Activated CD8-positive, alpha-beta memory T cell treated with anti-CD3 and anti-CD28 coated beads for 4 hours (primary cell): Measurements from ENCODE around the gene PRRG1.
"Not testable (repeated sequence)": the region's sequence is repeated elsewhere in the genome, so short reads cannot be mapped to it uniquely, and the experiment has no call there.

Experiments used
- DNase-seq, 2 donors: peaks; one replicate each; pipeline ENCODE4 v3.0.0-alpha.2; 2020; ENCODE audit warnings: low read depth in 2 of 2

The PRRG1 gene

DNA sequence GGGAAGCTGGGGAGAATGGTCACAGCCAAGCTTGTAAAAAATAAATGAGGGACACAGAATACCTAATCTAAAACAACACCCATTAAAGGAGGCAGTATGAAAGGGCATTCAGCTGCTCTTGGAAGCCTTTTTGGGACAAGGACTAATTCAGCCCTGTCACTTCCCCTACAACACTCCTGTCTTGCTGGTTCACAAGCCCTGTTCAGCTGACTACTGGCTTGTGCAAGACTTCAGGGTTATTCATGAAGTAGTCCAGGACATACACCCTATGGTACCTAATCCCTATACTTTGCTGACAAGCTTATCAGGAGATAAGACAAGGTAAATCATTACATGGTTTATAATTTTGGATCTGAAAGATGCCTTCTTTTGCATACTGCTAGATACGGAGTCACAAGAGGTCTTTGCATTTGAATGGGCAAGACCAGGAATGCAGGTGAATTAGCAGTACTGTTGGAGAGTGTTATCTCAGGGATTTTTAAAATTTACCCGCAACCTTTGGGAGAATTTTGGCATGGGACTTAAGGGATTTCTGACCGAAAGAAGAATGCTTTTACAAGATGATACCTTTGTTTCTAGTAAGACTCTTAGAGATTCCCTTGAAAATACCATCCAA, 119.1 kb downstream of the PRRG1 start:
- DNase-seq, result no peak

DNA sequence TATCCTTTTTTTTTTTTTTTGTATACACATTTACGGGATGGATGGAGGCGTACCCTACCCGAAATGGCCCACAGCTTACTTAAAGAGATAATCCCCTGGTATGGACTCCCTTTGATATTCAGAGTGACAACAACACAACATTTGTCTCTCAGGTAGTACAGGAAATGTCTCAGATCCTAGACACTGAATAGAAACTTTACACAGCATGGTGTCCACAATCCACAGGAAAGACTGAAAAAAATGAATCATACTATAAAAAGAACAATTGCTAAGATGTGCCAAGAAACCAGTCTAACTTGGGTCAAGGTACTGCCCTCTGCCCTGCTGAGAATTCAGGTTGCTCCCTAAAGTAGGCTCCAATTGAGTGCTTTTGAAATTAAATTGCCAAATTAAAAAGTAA, 121.5 kb downstream of the PRRG1 start:
- no peak for DNase-seq

DNA sequence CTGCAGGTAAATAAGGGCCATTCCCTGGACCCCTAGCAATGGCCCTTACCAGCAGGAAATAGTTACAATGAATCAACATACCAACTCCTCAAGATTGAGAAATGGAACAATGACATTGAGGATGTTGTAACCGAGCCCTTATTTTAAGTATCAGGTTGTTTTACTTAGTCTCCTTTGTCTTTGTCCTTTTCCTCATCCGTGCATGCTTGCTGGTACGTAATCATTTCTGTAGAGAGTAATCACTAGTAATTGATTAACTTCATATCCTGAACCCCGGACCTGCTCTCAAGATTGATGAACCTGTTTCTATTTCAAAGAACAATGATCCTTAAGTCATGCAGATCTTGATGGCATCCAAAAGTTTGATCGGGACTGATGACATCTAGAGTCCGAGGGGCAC, 123.7 kb downstream of the PRRG1 start:
- DNase-seq, result no peak

DNA sequence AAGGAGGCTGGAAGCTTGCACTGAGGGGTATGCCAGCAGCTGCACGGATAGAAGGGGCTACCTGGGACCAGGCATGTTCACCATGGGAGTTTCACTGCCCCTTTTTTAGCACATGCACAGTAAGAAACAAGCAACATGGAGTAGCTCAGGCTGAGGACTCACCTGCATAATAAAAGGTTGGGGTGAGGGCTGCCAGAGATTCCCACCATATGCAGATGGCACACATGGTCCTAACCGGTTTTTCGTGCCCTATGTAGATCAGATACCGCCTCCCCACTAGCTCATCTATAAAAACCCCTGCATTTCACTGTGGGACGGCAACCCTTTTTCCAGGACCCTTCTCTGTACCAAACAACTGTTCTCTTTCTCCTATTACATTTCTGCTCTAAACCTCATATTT, 125.3 kb downstream of the PRRG1 start:
- no peak for DNase-seq

DNA sequence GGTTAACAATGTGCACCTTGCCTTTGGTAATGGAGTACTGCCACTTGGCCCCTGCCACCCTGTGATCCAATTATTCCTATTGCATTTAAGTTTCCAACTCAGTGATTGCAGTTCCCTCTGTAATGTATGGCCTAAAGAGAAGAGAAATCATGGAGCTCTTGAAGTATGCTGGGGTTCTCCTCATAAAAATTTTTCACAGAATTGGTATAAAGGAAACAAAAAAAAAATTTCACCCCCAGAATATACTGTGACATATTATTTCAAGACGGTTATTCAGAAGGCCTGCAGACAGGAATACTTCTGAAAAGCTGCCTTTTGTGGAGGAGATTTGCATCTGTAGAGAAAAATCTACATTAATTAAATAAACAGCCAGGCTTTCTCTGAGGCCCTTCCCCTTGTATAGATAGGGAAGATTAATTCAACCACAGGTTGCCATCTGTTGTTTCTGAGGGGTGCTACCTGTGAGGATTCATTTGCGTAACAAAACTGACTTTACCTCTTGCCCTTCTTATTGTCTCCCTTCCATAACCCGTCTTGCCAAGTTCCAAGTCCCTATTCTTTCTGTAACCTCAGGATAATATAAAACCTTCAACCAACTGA, 127.5 kb downstream of the PRRG1 start:
- no peak for DNase-seq

DNA sequence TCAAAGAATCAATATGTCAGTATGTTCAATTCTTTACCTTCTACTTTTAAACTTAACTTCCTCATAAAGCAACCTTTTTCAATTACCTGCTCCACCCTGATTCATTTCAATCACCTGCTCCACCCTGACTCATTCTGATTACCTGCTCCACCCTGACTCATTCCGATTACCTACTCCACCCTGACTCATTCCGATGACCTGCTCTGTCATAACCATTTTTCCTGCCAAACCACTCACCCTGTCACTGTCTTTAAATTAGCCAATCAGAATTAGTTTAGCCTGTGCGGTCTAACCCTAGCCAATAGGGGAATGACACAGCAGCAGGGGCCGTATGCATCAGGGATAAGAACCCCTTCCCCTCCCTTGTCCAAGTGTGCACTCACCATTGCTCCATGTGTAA, 135.2 kb downstream of the PRRG1 start:
- DNase-seq, result not testable (repeated sequence)

DNA sequence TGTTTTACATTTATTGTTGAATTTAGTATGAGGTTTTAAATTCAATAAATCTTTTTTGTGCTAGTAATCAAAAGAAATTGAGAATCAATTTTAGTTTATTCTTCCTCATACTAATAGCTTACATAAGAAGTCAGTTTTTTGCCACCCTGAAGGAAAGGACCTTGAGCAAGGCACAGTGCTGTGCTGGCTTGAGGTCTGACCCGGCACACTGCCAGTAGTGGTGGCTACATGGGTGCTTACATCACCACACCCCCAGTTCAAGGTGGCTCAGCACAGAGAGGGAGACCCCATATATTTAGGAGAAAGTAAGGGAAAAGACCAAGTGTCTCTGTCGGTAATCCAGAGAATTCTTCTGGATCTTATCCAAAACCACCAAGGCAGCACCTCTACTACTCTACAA, 136.3 kb downstream of the PRRG1 start:
- no peak for DNase-seq

DNA sequence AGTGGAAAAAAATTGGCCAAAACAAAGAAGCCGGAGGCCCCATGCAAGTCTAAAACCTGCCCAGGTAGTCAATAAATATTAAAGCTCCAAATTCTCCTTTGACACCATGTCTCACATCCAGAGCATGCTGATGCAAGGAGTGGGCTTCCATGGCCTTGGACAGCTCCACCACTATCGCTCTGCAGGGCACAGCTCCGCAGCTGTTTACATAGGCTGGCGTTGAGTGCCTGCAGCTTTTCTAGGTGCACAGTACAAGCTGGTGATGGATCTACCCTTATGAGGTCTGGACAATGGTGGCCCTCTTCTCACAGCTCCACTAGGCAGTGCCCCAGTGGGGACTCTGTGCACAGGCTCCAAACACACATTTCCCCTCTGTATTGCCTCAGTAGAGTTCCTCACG, 138.1 kb downstream of the PRRG1 start:
- DNase-seq, result no peak

DNA sequence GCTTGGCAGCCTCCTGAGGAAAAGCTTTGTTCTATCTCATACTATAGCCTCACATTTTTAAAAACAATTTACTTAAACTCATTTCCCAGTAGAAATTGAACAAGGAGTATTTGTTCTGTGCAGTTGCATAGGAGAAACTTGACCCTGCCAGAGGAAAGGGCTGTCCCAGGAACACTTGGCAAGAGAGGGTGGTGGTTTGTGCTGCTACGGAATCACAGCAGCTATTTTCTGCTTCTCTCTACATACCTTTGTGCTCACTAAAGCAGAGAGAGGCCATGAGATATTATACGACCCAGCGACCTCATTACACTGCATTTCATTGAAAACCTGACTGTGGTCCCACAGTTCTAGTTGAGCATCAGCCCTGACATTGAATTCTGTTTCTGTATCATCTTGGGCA, 139.2 kb downstream of the PRRG1 start:
- DNase-seq, result no peak

DNA sequence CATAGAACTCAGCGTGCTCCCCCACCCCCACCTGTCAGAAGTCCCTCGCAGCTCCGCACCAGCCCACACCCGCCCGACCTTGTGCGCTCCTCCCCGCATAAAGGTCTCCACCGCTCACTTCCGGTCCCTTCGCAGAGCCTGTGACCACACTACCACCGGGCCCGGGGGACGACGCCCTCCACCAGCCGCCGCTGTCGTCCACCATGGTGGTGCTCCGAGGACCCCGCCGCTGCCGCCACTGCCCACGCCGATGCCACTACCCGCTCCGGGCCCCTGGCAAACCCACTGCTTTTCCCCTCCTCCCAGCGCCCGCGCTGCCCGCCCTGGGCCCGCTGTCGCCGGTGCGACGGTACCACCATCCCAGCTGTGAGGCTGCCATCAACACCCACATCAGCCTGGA, 142.5 kb downstream of the PRRG1 start:
- DNase-seq, result no peak

DNA sequence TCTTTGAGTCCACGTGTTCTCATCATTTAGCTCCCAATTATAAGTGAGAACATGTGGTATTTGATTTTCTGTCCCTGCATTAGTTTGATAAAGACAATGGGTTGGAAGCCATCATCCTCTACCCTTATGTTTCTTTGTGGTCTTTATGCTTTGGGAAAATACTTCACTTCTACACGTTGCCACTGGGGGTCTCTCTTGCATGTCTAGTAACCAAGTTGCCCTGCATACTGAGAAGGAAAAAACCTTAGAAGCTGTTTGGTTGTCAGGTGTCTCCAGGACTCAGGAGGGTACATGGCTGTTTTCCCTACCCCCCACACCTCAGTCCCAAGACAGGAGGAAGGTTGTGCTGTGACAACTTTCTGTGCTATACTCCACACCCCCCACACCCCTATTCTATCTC, 146.6 kb downstream of the PRRG1 start:
- not testable (repeated sequence) for DNase-seq

DNA sequence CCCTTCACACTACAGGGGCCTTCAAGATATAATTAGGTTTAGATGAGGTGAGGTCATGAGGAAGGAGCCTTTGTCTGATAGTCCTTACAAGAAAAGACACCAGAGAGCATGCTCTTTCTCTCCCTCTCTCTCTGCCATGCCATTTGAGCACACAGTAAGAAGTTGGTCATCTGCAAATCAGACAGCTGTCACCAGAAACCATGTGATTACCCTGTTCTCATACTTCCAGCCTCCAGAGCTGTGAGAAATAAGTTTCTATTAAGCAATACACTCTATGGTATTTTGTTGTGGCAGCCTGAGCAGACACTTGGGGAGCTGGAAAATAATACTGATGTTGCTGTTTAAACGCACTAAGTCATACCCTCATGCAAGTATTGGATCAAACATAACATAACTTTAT, 148.0 kb downstream of the PRRG1 start:
- DNase-seq, result not testable (repeated sequence)

DNA sequence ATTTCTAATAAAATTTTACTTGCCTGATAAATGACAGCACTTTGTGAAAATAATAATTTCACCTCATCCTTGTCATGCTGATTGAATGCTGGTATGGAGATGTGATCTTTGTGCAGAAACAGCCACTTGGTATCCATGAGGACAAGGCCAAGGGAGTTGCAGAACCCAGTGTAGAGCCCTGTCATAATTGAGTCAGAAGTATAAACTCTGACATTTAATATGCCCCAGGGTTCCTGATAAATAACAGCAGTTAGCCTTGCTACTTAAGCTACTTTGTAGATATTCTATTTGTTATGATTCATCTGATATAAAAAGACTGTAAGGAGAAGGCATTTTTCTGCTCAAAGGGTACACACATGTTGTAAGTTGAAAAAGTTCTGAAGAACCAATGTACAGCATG, 149.2 kb downstream of the PRRG1 start:
- not testable (repeated sequence) for DNase-seq

DNA sequence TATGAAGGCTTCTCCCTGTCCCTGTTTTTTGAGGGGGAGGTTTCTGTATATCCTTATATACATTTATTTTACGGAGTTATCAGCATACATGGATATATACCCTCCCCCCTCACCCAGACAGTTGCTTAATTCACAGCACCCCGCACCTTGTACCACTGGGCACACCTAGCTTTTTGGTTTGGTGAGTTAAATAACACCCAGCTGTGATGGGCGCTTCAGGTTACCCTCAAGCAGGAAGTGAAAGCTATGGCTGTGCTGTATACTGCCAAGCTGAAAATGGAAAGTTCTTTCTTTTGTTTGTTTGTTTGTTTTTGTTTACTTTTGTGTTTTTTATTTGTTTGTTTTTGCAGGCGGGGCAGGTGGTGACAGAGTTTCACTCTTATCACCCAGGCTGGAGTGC, 150.5 kb downstream of the PRRG1 start:
- not testable (repeated sequence) for DNase-seq

DNA sequence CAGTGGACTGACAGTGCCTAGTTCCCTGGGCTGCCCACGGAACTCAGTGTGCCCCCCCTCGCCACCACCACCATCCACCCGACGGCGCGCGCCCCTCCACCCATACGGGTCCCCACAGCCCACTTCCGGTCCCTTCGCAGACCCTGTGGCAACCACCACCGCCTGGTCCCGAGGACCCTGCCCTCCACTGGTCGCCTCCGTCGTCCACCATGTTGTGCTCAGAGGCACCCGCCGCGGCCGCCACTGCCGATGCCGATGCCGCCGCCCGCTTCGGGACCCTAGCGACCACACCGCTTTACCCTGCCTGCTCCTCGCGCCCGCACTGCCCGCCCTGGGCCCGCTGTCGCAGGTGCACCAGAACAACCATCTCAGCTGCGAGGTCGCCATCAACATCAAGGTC, 155.8 kb downstream of the PRRG1 start:
- DNase-seq, result no peak
